Esophagus squamous epithelium (tissue), 5 donors: ENCODE results near the gene TCF19. TPM values are rescaled to one million over a fixed set of nuclear protein-coding genes. Genes with fewer than 3 reads are reported as not detected.

ENCODE experiments used
- DNase-seq: peaks from one replicate; lab custom pipeline; 2025; lab: John Stamatoyannopoulos, UW
- H3K27ac ChIP-seq, 4 donors: fragments of 200-600 bp; sonication (generic); one replicate each; pipeline ENCODE4 v1.5.1; 2016 to 2019; ENCODE audit warnings: mild to moderate bottlenecking in 1 of 4
- H3K27me3 ChIP-seq, 4 donors: fragments of 200-600 bp; sonication (generic); 1 replicate in 3 of 4; 2 replicates in 1 of 4; pipeline versions ENCODE4 v1.5.1 to v1.6.0; 2017 to 2021; ENCODE audit warnings: antibody characterized with exemption in 1 of 4
- H3K36me3 ChIP-seq, 3 donors: fragments of 200-600 bp; sonication (generic); one replicate each; pipeline ENCODE4 v1.5.1; 2016 to 2019
- H3K4me1 ChIP-seq, 3 donors: fragments of 200-600 bp; sonication (generic); one replicate each; pipeline ENCODE4 v1.5.1; 2017 to 2019
- H3K4me3 ChIP-seq, 4 donors: fragments of 200-600 bp; sonication (generic); 1 replicate in 3 of 4; 2 replicates in 1 of 4; pipeline ENCODE4 v1.5.1; 2016 to 2019; ENCODE audit warnings: mild to moderate bottlenecking in 2 of 4, moderate library complexity in 1 of 4
- H3K9me3 ChIP-seq, 3 donors: fragments of 200-600 bp; sonication (generic); one replicate each; pipeline ENCODE4 v1.5.1; 2016 to 2019
- CTCF ChIP-seq, 6 experiments: fragments of 450-650 bp in 4 of 6; fragments of 200-600 bp in 2 of 6; sonication (generic) in 2 of 6; IDR thresholded peaks; one replicate each; pipeline ENCODE4 v1.5.1; 2016 to 2019; ENCODE audit warnings: antibody characterized with exemption in 6 of 6, mild to moderate bottlenecking in 4 of 6, moderate library complexity in 4 of 6
- POLR2A ChIP-seq, 4 donors: fragments of 450-650 bp; IDR thresholded peaks; one replicate each; pipeline ENCODE4 v1.6.1; 2017; ENCODE audit warnings: antibody characterized with exemption in 4 of 4, mild to moderate bottlenecking in 4 of 4, moderate library complexity in 3 of 4
- WGBS, 2 donors: methylation state at CpG; one replicate each; pipeline ENCODE4 v1.1.5; 2018; 5-methylcytosine and 5-hydroxymethylcytosine counted together
- intact Hi-C: fragments of 100-400 bp; cut with DNase I; formaldehyde crosslinking; loops from one replicate; pipeline ENCODE4 v1.15.0; 2022
- total RNA-seq, 4 donors: library from RNA; depleted of rRNA; stranded (reverse); fragments of >200 nt; gene quantifications; one replicate each; pipeline ENCODE4 v1.1.0, GENCODE V29; 2016
- donor health status: DM: yes; HTN: yes; CAD: no.

The TCF19 gene
- total RNA-seq, 4 donors from 2014 or later: 12.2 to 17.2 (median 16.6) TPM

GRCh38 chr6:31144296-31144969 is 14.0 kb upstream of the TCF19 start:
- intact Hi-C loops: no loop called here
- H3K27me3 ChIP-seq: no peaks in the 10 kb centered on the region
- TF ChIP-seq POLR2A (IDR thresholded peaks at IDR 0.05): no peak
- TF ChIP-seq CTCF (IDR thresholded peaks at IDR 0.05): no peak
- peaks cover 0 to 64% (median 0%) of the 10 kb centered on the region in 3 donors for H3K36me3 ChIP-seq
- no peak overlapping the region for H3K27ac ChIP-seq
- no peaks in the 10 kb centered on the region for H3K9me3 ChIP-seq
- H3K4me1 ChIP-seq: peaks cover 0 to 19% (median 0%) of the 10 kb centered on the region in 3 donors
- no peak overlapping the region for H3K4me3 ChIP-seq
- DNase-seq: no peak
- 68 to 86% methylated on average over 11 to 18 of the region's 18 CpGs for WGBS, 2 donors

GRCh38 chr6:31144970-31145340 is 13.4 kb upstream of the TCF19 start:
- H3K9me3 ChIP-seq: no peaks in the 10 kb centered on the region
- no peaks in the 10 kb centered on the region for H3K27me3 ChIP-seq
- TF ChIP-seq CTCF (IDR thresholded peaks at IDR 0.05) (no peak), POLR2A (IDR thresholded peaks at IDR 0.05) (no peak)
- H3K36me3 ChIP-seq: peaks cover 0 to 69% (median 0%) of the 10 kb centered on the region in 3 donors
- H3K27ac ChIP-seq: no peak overlapping the region
- peaks cover 0 to 14% (median 0%) of the 10 kb centered on the region in 3 donors for H3K4me1 ChIP-seq
- no peak for DNase-seq
- no peak overlapping the region for H3K4me3 ChIP-seq
- intact Hi-C loops: no loop called here
- WGBS, 2 donors: 74% methylated on average over 6 of the region's 11 CpGs; no CpG with 5 or more reads in 1 of the 2 donors

- Histone ChIP-seq H3K36me3 (peaks cover 0 to 74% (median 2%) of the 10 kb centered on the region in 3 donors), H3K4me1 (peaks cover 0 to 14% (median 0%) of the 10 kb centered on the region in 3 donors), H3K4me3 (no peak overlapping the region), H3K27me3 (no peaks in the 10 kb centered on the region), H3K9me3 (no peaks in the 10 kb centered on the region), H3K27ac (no peak overlapping the region)
- 92 to 93% methylated on average over 10 of the region's 10 CpGs for WGBS, 2 donors
- DNase-seq: no peak
- TF ChIP-seq POLR2A (IDR thresholded peaks at IDR 0.05): no peak
- no peak for TF ChIP-seq CTCF (IDR thresholded peaks at IDR 0.05)
- intact Hi-C loops: no loop called here
Observed at GRCh38 chr6:31145386-31145785, 13.0 kb upstream of the TCF19 start.

- no peaks in the 10 kb centered on the region for H3K4me1 ChIP-seq
- WGBS, 2 donors: 85 to 99% methylated on average over 5 to 6 of the region's 6 CpGs
- TF ChIP-seq POLR2A (IDR thresholded peaks at IDR 0.05): no peak
- TF ChIP-seq CTCF (IDR thresholded peaks at IDR 0.05): no peak
- DNase-seq: no peak
- peaks cover 0 to 83% (median 20%) of the 10 kb centered on the region in 3 donors for H3K36me3 ChIP-seq
- no peaks in the 10 kb centered on the region for H3K27me3 ChIP-seq
- H3K4me3 ChIP-seq: no peak overlapping the region
- no peak overlapping the region for H3K27ac ChIP-seq
- intact Hi-C loops: no loop called here
- H3K9me3 ChIP-seq: no peaks in the 10 kb centered on the region
Observed at GRCh38 chr6:31149827-31150447, 8.5 kb upstream of the TCF19 start.

- Histone ChIP-seq H3K27me3 (no peaks in the 10 kb centered on the region), H3K4me1 (peaks cover 4 to 16% (median 5%) of the 10 kb centered on the region in 3 donors), H3K4me3 (no peak overlapping the region), H3K27ac (no peak overlapping the region), H3K36me3 (peaks cover 4 to 74% (median 20%) of the 10 kb centered on the region in 3 donors), H3K9me3 (no peaks in the 10 kb centered on the region)
- no peak for TF ChIP-seq CTCF (IDR thresholded peaks at IDR 0.05)
- TF ChIP-seq POLR2A (IDR thresholded peaks at IDR 0.05): no peak
- intact Hi-C loops: no loop called here
- WGBS, 2 donors: 90 to 91% methylated on average over 7 of the region's 7 CpGs
- no peak for DNase-seq
Observed at GRCh38 chr6:31152781-31153180, 5.6 kb upstream of the TCF19 start.
